H9 (cell line): ENCODE data around the gene RABGAP1L. TPM values are rescaled to one million over a fixed set of nuclear protein-coding genes. Genes with fewer than 3 reads are reported as not detected.

ENCODE experiments used
- DNase-seq: peaks from one replicate; pipeline ENCODE4 v3.0.0-alpha.2; 2017
- H2AFZ ChIP-seq: one replicate; pipeline ENCODE4 v1.6.1; 2013; ENCODE audit warnings: mild to moderate bottlenecking, low read length, control low read depth, moderate library complexity
- H2AK5ac ChIP-seq: 2 replicates; pipeline ENCODE4 v1.6.1; 2013; ENCODE audit warnings: low read length, control low read depth, mixed read lengths; ENCODE audit not compliant: insufficient read length
- H2BK120ac ChIP-seq: one replicate; pipeline ENCODE4 v1.6.1; 2013; ENCODE audit warnings: low read depth, mild to moderate bottlenecking, low read length, control low read depth, inconsistent platforms; ENCODE audit not compliant: poor library complexity, severe bottlenecking
- H2BK12ac ChIP-seq: 2 replicates; pipeline ENCODE4 v1.6.1; 2013; ENCODE audit warnings: low read length, control low read depth, mixed read lengths, low read depth; ENCODE audit not compliant: insufficient read length
- H2BK15ac ChIP-seq: 2 replicates; pipeline ENCODE4 v1.6.1; 2013; ENCODE audit warnings: low read depth, low read length, control low read depth
- H2BK20ac ChIP-seq: one replicate; pipeline ENCODE4 v1.6.1; 2013; ENCODE audit warnings: low read depth, mild to moderate bottlenecking, low read length, control low read depth, inconsistent platforms; ENCODE audit not compliant: poor library complexity, severe bottlenecking
- H2BK5ac ChIP-seq: 2 replicates; pipeline ENCODE4 v1.6.1; 2013; ENCODE audit warnings: low read length, control low read depth, mixed read lengths; ENCODE audit not compliant: insufficient read length
- H3K14ac ChIP-seq: 2 replicates; pipeline ENCODE4 v1.6.1; 2013; ENCODE audit warnings: low read length, control low read depth; ENCODE audit not compliant: insufficient read depth
- H3K18ac ChIP-seq: 2 replicates; pipeline ENCODE4 v1.6.1; 2013; ENCODE audit warnings: low read depth, mild to moderate bottlenecking, mixed read lengths, low read length, control low read depth; ENCODE audit not compliant: insufficient read length
- H3K23ac ChIP-seq: 2 replicates; pipeline ENCODE4 v1.6.1; 2013; ENCODE audit warnings: low read length, control low read depth, mixed read lengths, low read depth; ENCODE audit not compliant: insufficient read length
- H3K23me2 ChIP-seq: 2 replicates; pipeline ENCODE4 v1.6.1; 2013; ENCODE audit warnings: low read depth, mild to moderate bottlenecking, mixed read lengths, low read length, control low read depth; ENCODE audit not compliant: insufficient read length, poor library complexity, severe bottlenecking
- H3K27ac ChIP-seq: 2 replicates; pipeline ENCODE4 v1.5.1; 2013; ENCODE audit warnings: low read length, control low read depth, mixed read lengths, low read depth; ENCODE audit not compliant: insufficient read length
- H3K27me3 ChIP-seq: 2 replicates; pipeline ENCODE4 v1.6.1; 2013; ENCODE audit warnings: low read length, control low read depth, inconsistent platforms; ENCODE audit not compliant: insufficient read depth
- H3K4ac ChIP-seq: 2 replicates; pipeline ENCODE4 v1.6.1; 2013; ENCODE audit warnings: low read depth, mild to moderate bottlenecking, control low read depth, inconsistent platforms, low read length, moderate library complexity
- H3K4me1 ChIP-seq: 2 replicates; pipeline ENCODE4 v1.6.1; 2013; ENCODE audit warnings: low read length, control low read depth, inconsistent platforms; ENCODE audit not compliant: insufficient read depth
- H3K4me2 ChIP-seq: 2 replicates; pipeline ENCODE4 v1.6.1; 2013; ENCODE audit warnings: low read length, control low read depth, mixed read lengths; ENCODE audit not compliant: insufficient read length, insufficient read depth
- H3K56ac ChIP-seq: 2 replicates; pipeline ENCODE4 v1.6.1; 2013; ENCODE audit warnings: low read depth, mild to moderate bottlenecking, mixed read lengths, low read length, control low read depth; ENCODE audit not compliant: insufficient read length
- H3K79me1 ChIP-seq: 2 replicates; pipeline ENCODE4 v1.6.1; 2013; ENCODE audit warnings: low read depth, mild to moderate bottlenecking, moderate library complexity, low read length, control low read depth, inconsistent platforms; ENCODE audit not compliant: insufficient read depth, poor library complexity, severe bottlenecking
- H3K79me2 ChIP-seq: 2 replicates; pipeline ENCODE4 v1.6.1; 2013; ENCODE audit warnings: low read length, control low read depth, inconsistent platforms; ENCODE audit not compliant: insufficient read depth
- H3K9ac ChIP-seq: 2 replicates; pipeline ENCODE4 v1.6.1; 2013; ENCODE audit warnings: low read length, control low read depth, mixed read lengths; ENCODE audit not compliant: insufficient read length; ENCODE audit errors: extremely low read depth
- H3K9me3 ChIP-seq: one replicate; pipeline ENCODE4 v1.6.1; 2013; ENCODE audit warnings: low read depth, low read length, inconsistent platforms; ENCODE audit not compliant: control insufficient read depth
- H3T11ph ChIP-seq: one replicate; pipeline ENCODE4 v1.6.1; 2013; ENCODE audit warnings: mild to moderate bottlenecking, low read length, control low read depth, inconsistent platforms
- H4K20me1 ChIP-seq: one replicate; pipeline ENCODE4 v1.6.1; 2013; ENCODE audit not compliant: control insufficient read depth, insufficient read length, insufficient read depth
- H4K5ac ChIP-seq: 2 replicates; pipeline ENCODE4 v1.6.1; 2013; ENCODE audit warnings: low read depth, mild to moderate bottlenecking, mixed read lengths, low read length, control low read depth; ENCODE audit not compliant: insufficient read length
- H4K8ac ChIP-seq: replicated peaks from 2 replicates; pipeline ENCODE4 v1.6.1; 2013; ENCODE audit warnings: low read length, control low read depth, mixed read lengths, low read depth; ENCODE audit not compliant: insufficient read length
- H4K91ac ChIP-seq: 2 replicates; pipeline ENCODE4 v1.6.1; 2013; ENCODE audit warnings: low read depth, mild to moderate bottlenecking, moderate library complexity, mixed read lengths, low read length, control low read depth; ENCODE audit not compliant: insufficient read length
- H3K27ac Mint-ChIP-seq, 3 experiments: 2 replicates in 2 of 3; 3 replicates in 1 of 3; pipeline ENCODE4 v1.8.0; 2020 to 2021; ENCODE audit warnings: mixed read lengths in 3 of 3, mild to moderate bottlenecking in 1 of 3, moderate library complexity in 1 of 3
- H3K27me3 Mint-ChIP-seq: 2 replicates; pipeline ENCODE4 v1.8.0; 2021; ENCODE audit warnings: low read depth, mild to moderate bottlenecking, moderate library complexity, mixed read lengths
- H3K36me3 Mint-ChIP-seq, 3 experiments: 2 replicates in 2 of 3; 3 replicates in 1 of 3; pipeline ENCODE4 v1.8.0; 2020 to 2021; ENCODE audit warnings: low read depth in 3 of 3, mixed read lengths in 3 of 3; ENCODE audit not compliant: insufficient read depth in 1 of 3
- H3K4me1 Mint-ChIP-seq, 2 experiments: 2 replicates each; pipeline ENCODE4 v1.8.0; 2020; ENCODE audit warnings: mixed read lengths in 2 of 2
- H3K4me3 Mint-ChIP-seq, 2 experiments: 2 replicates in 1 of 2; 3 replicates in 1 of 2; pipeline ENCODE4 v1.8.0; 2020 to 2021; ENCODE audit warnings: mild to moderate bottlenecking in 2 of 2, mixed read lengths in 2 of 2, moderate library complexity in 1 of 2
- H3K9me3 Mint-ChIP-seq, 2 experiments: 2 replicates in 1 of 2; 3 replicates in 1 of 2; pipeline ENCODE4 v1.8.0; 2020; ENCODE audit warnings: mild to moderate bottlenecking in 2 of 2, mixed read lengths in 2 of 2, moderate library complexity in 1 of 2
- WGBS: extraction: QIAGEN DNeasy Blood & Tissue Kit; methylation state at CpG from one replicate; pipeline ENCODE4 v1.1.7; 2013; ENCODE audit warnings: missing lambda C conversion rate, low lambda C conversion rate, mixed read lengths; ENCODE audit not compliant: insufficient read length; ENCODE audit errors: extremely low coverage; 5-methylcytosine and 5-hydroxymethylcytosine counted together
- total RNA-seq: library from RNA; stranded (reverse); gene quantifications from 2 replicates; pipeline ENCODE4 v1.2.1, GENCODE V29; 2021
- TF ChIP-seq, protein P1 (sequence below): fragments of 200-600 bp; sonication (generic); conservative IDR thresholded peaks from 3 replicates; pipeline ENCODE4 v1.8.0; 2021; ENCODE audit warnings: antibody characterized with exemption, mild to moderate bottlenecking

Gene RABGAP1L
- total RNA-seq, 1 experiment from 2014 or later: 147 TPM

DNA sequence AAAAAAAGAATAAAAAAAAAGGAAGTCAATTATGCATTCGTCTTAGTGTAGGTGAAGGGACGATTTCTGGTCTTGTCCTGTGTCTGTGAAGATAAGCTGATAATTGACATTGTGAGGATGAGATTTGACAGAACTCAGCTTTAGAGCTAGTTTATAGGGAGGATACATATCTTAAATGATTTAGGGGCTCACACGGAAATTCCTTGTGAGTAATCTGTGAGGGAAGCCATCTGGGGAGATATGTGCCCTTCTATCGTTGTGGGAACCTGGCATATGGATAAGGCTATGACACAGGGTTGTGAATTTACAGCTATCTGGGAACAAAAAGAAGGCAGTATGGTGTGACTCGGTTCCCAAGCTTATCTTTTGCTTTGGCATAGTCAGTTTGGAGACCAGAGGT, 71.1 kb downstream of the RABGAP1L start:
- TF ChIP-seq, protein P1, sequence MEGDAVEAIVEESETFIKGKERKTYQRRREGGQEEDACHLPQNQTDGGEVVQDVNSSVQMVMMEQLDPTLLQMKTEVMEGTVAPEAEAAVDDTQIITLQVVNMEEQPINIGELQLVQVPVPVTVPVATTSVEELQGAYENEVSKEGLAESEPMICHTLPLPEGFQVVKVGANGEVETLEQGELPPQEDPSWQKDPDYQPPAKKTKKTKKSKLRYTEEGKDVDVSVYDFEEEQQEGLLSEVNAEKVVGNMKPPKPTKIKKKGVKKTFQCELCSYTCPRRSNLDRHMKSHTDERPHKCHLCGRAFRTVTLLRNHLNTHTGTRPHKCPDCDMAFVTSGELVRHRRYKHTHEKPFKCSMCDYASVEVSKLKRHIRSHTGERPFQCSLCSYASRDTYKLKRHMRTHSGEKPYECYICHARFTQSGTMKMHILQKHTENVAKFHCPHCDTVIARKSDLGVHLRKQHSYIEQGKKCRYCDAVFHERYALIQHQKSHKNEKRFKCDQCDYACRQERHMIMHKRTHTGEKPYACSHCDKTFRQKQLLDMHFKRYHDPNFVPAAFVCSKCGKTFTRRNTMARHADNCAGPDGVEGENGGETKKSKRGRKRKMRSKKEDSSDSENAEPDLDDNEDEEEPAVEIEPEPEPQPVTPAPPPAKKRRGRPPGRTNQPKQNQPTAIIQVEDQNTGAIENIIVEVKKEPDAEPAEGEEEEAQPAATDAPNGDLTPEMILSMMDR: no peak
- DNase-seq: no peak
- H3K56ac ChIP-seq: no peak overlapping the region
- no peaks in the 10 kb centered on the region for H3K23me2 ChIP-seq
- H3K4ac ChIP-seq: no peak overlapping the region
- H4K5ac ChIP-seq: no peak overlapping the region
- no peak overlapping the region for H4K8ac ChIP-seq
- no peak overlapping the region for H3K23ac ChIP-seq
- no peak overlapping the region for H2BK5ac ChIP-seq
- no peak overlapping the region for H3K4me2 ChIP-seq
- Mint-ChIP-seq H3K9me3 (peaks cover 5 to 6% of the 10 kb centered on the region in 2 experiments; a peak in 4 of 5 replicates), H3K4me3 (no peak overlapping the region), H3K36me3 (peaks cover 12 to 21% (median 18%) of the 10 kb centered on the region in 3 experiments), H3K27ac (no peak overlapping the region; a peak in 1 of 7 replicates), H3K27me3 (no peaks in the 10 kb centered on the region), H3K4me1 (no peaks in the 10 kb centered on the region)
- no peak overlapping the region for H3K18ac ChIP-seq
- H3K79me1 ChIP-seq: no peaks in the 10 kb centered on the region
- H2BK12ac ChIP-seq: no peak overlapping the region
- H3T11ph ChIP-seq: no peak overlapping the region
- H4K91ac ChIP-seq: no peak overlapping the region
- H3K4me1 ChIP-seq: no peaks in the 10 kb centered on the region
- H2AK5ac ChIP-seq: no peak overlapping the region
- no peak overlapping the region for H2BK15ac ChIP-seq
- no peak overlapping the region for H3K14ac ChIP-seq
- no peak overlapping the region for H3K27ac ChIP-seq
- H2BK20ac ChIP-seq: no peak overlapping the region
- no peaks in the 10 kb centered on the region for H3K9me3 ChIP-seq
- no peak overlapping the region for H2AFZ ChIP-seq
- H3K27me3 ChIP-seq: no peaks in the 10 kb centered on the region
- no CpG with 5 or more reads among the region's 5 CpGs for WGBS
- H3K79me2 ChIP-seq: no peaks in the 10 kb centered on the region
- H4K20me1 ChIP-seq: no peaks in the 10 kb centered on the region
- H3K9ac ChIP-seq: no peak overlapping the region
- H2BK120ac ChIP-seq: no peak overlapping the region
